HUES6 (cell line): ENCODE data around the gene C17orf58.
"Not testable (repeated sequence)": the region's sequence is repeated elsewhere in the genome, so short reads cannot be mapped to it uniquely, and the experiment has no call there.

Experiments used
- H3K27ac ChIP-seq: 2 replicates; pipeline ENCODE4 v1.7.0; 2013; ENCODE audit warnings: low read depth, mild to moderate bottlenecking, low read length, inconsistent platforms
- H3K27me3 ChIP-seq: 2 replicates; pipeline ENCODE4 v1.6.1; 2013; ENCODE audit warnings: low read length; ENCODE audit not compliant: control insufficient read depth, insufficient read depth
- H3K36me3 ChIP-seq: 2 replicates; pipeline ENCODE4 v1.6.1; 2013; ENCODE audit warnings: low read length; ENCODE audit not compliant: control insufficient read depth, insufficient read depth
- H3K4me1 ChIP-seq: 2 replicates; pipeline ENCODE4 v1.6.1; 2013; ENCODE audit warnings: low read length; ENCODE audit not compliant: control insufficient read depth, insufficient read depth
- H3K4me3 ChIP-seq: 2 replicates; pipeline ENCODE4 v1.5.1; 2013; ENCODE audit warnings: low read depth, low read length
- H3K9ac ChIP-seq: one replicate; pipeline ENCODE4 v1.6.1; 2013; ENCODE audit warnings: mild to moderate bottlenecking, low read length
- H3K9me3 ChIP-seq: 2 replicates; pipeline ENCODE4 v1.6.1; 2013; ENCODE audit warnings: low read depth, low read length; ENCODE audit not compliant: control insufficient read depth, insufficient read depth

Gene C17orf58

GRCh38 chr17:67982034-67982640 lies 14.1 kb downstream of the C17orf58 start:
- H3K4me1 ChIP-seq = no peaks in the 10 kb centered on the region
- peaks cover 6% of the 10 kb centered on the region; the same call in 1 of the 2 replicates for H3K36me3 ChIP-seq
- H3K27me3 ChIP-seq = no peaks in the 10 kb centered on the region

GRCh38 chr17:67980883-67981282 lies 15.4 kb downstream of the C17orf58 start:
- H3K4me1 ChIP-seq, H3K9ac ChIP-seq, H3K27me3 ChIP-seq, H3K27ac ChIP-seq, H3K9me3 ChIP-seq, H3K4me3 ChIP-seq: not testable (repeated sequence)
- peaks cover 10% of the 10 kb centered on the region; the same call in 1 of the 2 replicates for H3K36me3 ChIP-seq

More at GRCh38 chr17:67982034-67982640, 14.1 kb downstream of the C17orf58 start:
- Histone ChIP-seq H3K9me3 (no peaks in the 10 kb centered on the region), H3K9ac (no peak overlapping the region), H3K4me3 (no peak overlapping the region), H3K27ac (no peak overlapping the region)

- H3K36me3 ChIP-seq = peaks cover 10% of the 10 kb centered on the region; the same call in 1 of the 2 replicates
- no peak overlapping the region for H3K4me3 ChIP-seq
- no peak overlapping the region for H3K9ac ChIP-seq
- H3K4me1 ChIP-seq = peaks cover 4% of the 10 kb centered on the region
- H3K9me3 ChIP-seq = no peaks in the 10 kb centered on the region
- H3K27ac ChIP-seq = peak overlapping the region; percentile 41; the same call in 1 of the 2 replicates
- H3K27me3 ChIP-seq = no peaks in the 10 kb centered on the region
These were observed 15.8 kb downstream of the C17orf58 start for GRCh38 chr17:67980456-67980855.

- H3K27ac ChIP-seq = not testable (repeated sequence)
- H3K36me3 ChIP-seq = peaks cover 16% of the 10 kb centered on the region; the same call in 1 of the 2 replicates
These were observed 20.0 kb downstream of the C17orf58 start for GRCh38 chr17:67976306-67976705.

GRCh38 chr17:67974598-67975066 lies 21.6 kb downstream of the C17orf58 start:
- Histone ChIP-seq H3K9me3 (no peaks in the 10 kb centered on the region), H3K27ac (peak overlapping the region; percentile 83), H3K4me1 (peaks cover 9% of the 10 kb centered on the region), H3K36me3 (peaks cover 21% of the 10 kb centered on the region; the same call in 1 of the 2 replicates), H3K9ac (peak overlapping the region; percentile 86), H3K27me3 (no peaks in the 10 kb centered on the region), H3K4me3 (peak overlapping the region; percentile 69)

More at GRCh38 chr17:67976306-67976705, 20.0 kb downstream of the C17orf58 start:
- not testable (repeated sequence) for H3K9ac ChIP-seq, H3K9me3 ChIP-seq, H3K4me1 ChIP-seq, H3K4me3 ChIP-seq, H3K27me3 ChIP-seq

- Histone ChIP-seq H3K9ac (peak overlapping the region; percentile 86), H3K27ac (peak overlapping the region; percentile 74), H3K4me3 (peak overlapping the region; percentile 69), H3K4me1 (peaks cover 9% of the 10 kb centered on the region), H3K36me3 (peaks cover 24% of the 10 kb centered on the region; the same call in 1 of the 2 replicates), H3K9me3 (no peaks in the 10 kb centered on the region), H3K27me3 (no peaks in the 10 kb centered on the region)
These were observed 22.1 kb downstream of the C17orf58 start for GRCh38 chr17:67974185-67974584.

GRCh38 chr17:67970783-67971182 lies 25.5 kb downstream of the C17orf58 start:
- Histone ChIP-seq H3K27me3 (no peaks in the 10 kb centered on the region), H3K4me3 (no peak overlapping the region), H3K9me3 (no peaks in the 10 kb centered on the region), H3K36me3 (peaks cover 40% of the 10 kb centered on the region), H3K4me1 (peaks cover 8% of the 10 kb centered on the region), H3K9ac (no peak overlapping the region), H3K27ac (no peak overlapping the region)

GRCh38 chr17:67963145-67963572 lies 33.1 kb downstream of the C17orf58 start:
- not testable (repeated sequence) for H3K9ac ChIP-seq, H3K27me3 ChIP-seq
- peaks cover 62% of the 10 kb centered on the region for H3K36me3 ChIP-seq

GRCh38 chr17:67962156-67962555 lies 34.1 kb downstream of the C17orf58 start:
- not testable (repeated sequence) for H3K4me3 ChIP-seq, H3K9me3 ChIP-seq, H3K27me3 ChIP-seq, H3K27ac ChIP-seq, H3K4me1 ChIP-seq, H3K9ac ChIP-seq
- H3K36me3 ChIP-seq = peaks cover 57% of the 10 kb centered on the region

More at GRCh38 chr17:67963145-67963572, 33.1 kb downstream of the C17orf58 start:
- not testable (repeated sequence) for H3K4me3 ChIP-seq, H3K9me3 ChIP-seq, H3K27ac ChIP-seq, H3K4me1 ChIP-seq

- not testable (repeated sequence) for H3K4me3 ChIP-seq, H3K27ac ChIP-seq, H3K9me3 ChIP-seq, H3K4me1 ChIP-seq, H3K9ac ChIP-seq, H3K27me3 ChIP-seq
- H3K36me3 ChIP-seq = peaks cover 49% of the 10 kb centered on the region
These were observed 36.0 kb downstream of the C17orf58 start for GRCh38 chr17:67960276-67960675.

GRCh38 chr17:67959510-67959909 lies 36.8 kb downstream of the C17orf58 start:
- H3K27me3 ChIP-seq = no peaks in the 10 kb centered on the region
- H3K27ac ChIP-seq = no peak overlapping the region
- no peak overlapping the region for H3K4me3 ChIP-seq
- no peak overlapping the region for H3K9ac ChIP-seq
- peaks cover 49% of the 10 kb centered on the region for H3K36me3 ChIP-seq
- H3K4me1 ChIP-seq = peaks cover 4% of the 10 kb centered on the region
- H3K9me3 ChIP-seq = no peaks in the 10 kb centered on the region
